ENCODE measurements around the gene FIG4.

FIG4 gene

GRCh38 chr6:109872549-109872948 lies 181.5 kb downstream of the FIG4 start:
- Histone ChIP-seq H3K9me3 (ENCODE audit: insufficient read depth, low read length) (no peaks in the 10 kb centered on the region), H2AFZ (ENCODE audit: low read depth, low read length, severe bottlenecking) (no peak overlapping the region), H3K36me3 (ENCODE audit: low read length) (no peaks in the 10 kb centered on the region), H3K4me3 (ENCODE audit: insufficient read depth, low read length, poor library complexity, severe bottlenecking) (no peak overlapping the region), H4K20me1 (ENCODE audit: low read depth, low read length) (no peaks in the 10 kb centered on the region), H3K9ac (ENCODE audit: low read length) (no peak overlapping the region), H3K4me2 (ENCODE audit: low read depth, low read length, poor library complexity, severe bottlenecking) (no peak overlapping the region), H3K9me2 (replicated peaks; ENCODE audit: insufficient read depth, low read length) (no peaks in the 10 kb centered on the region), H3K79me2 (ENCODE audit: insufficient read depth, low read length) (no peaks in the 10 kb centered on the region), H3F3A (ENCODE audit: insufficient read depth) (no peaks in the 10 kb centered on the region), H3K27me3 (ENCODE audit: low read length) (no peaks in the 10 kb centered on the region), H3K27ac (ENCODE audit: low read depth, low read length) (no peak overlapping the region)
- TF ChIP-seq EZH2phosphoT487 (conservative IDR thresholded peaks at IDR 0.05; ENCODE audit: low read length) (no peak), CTCF (IDR thresholded peaks at IDR 0.05; ENCODE audit: insufficient read depth, low read length, poor library complexity, severe bottlenecking) (no peak)

GRCh38 chr6:109872968-109873545 lies 182.0 kb downstream of the FIG4 start:
- Histone ChIP-seq H3K9me2 (replicated peaks; ENCODE audit: insufficient read depth, low read length) (no peaks in the 10 kb centered on the region), H3K9ac (ENCODE audit: low read length) (no peak overlapping the region), H3K36me3 (ENCODE audit: low read length) (no peaks in the 10 kb centered on the region), H2AFZ (ENCODE audit: low read depth, low read length, severe bottlenecking) (no peak overlapping the region), H3K9me3 (ENCODE audit: insufficient read depth, low read length) (no peaks in the 10 kb centered on the region), H3F3A (ENCODE audit: insufficient read depth) (no peaks in the 10 kb centered on the region), H3K4me3 (ENCODE audit: insufficient read depth, low read length, poor library complexity, severe bottlenecking) (no peak overlapping the region), H4K20me1 (ENCODE audit: low read depth, low read length) (no peaks in the 10 kb centered on the region), H3K27me3 (ENCODE audit: low read length) (no peaks in the 10 kb centered on the region), H3K4me2 (ENCODE audit: low read depth, low read length, poor library complexity, severe bottlenecking) (no peak overlapping the region), H3K27ac (ENCODE audit: low read depth, low read length) (no peak overlapping the region), H3K79me2 (ENCODE audit: insufficient read depth, low read length) (no peaks in the 10 kb centered on the region)
- TF ChIP-seq EZH2phosphoT487 (conservative IDR thresholded peaks at IDR 0.05; ENCODE audit: low read length) (no peak), CTCF (IDR thresholded peaks at IDR 0.05; ENCODE audit: insufficient read depth, low read length, poor library complexity, severe bottlenecking) (no peak)

GRCh38 chr6:109874086-109874485 lies 183.0 kb downstream of the FIG4 start:
- Histone ChIP-seq H3K9ac (ENCODE audit: low read length) (no peak overlapping the region), H4K20me1 (ENCODE audit: low read depth, low read length) (no peaks in the 10 kb centered on the region), H3K36me3 (ENCODE audit: low read length) (no peaks in the 10 kb centered on the region), H3K9me2 (replicated peaks; ENCODE audit: insufficient read depth, low read length) (no peaks in the 10 kb centered on the region), H3F3A (ENCODE audit: insufficient read depth) (no peaks in the 10 kb centered on the region), H2AFZ (ENCODE audit: low read depth, low read length, severe bottlenecking) (no peak overlapping the region), H3K4me2 (ENCODE audit: low read depth, low read length, poor library complexity, severe bottlenecking) (no peak overlapping the region), H3K79me2 (ENCODE audit: insufficient read depth, low read length) (no peaks in the 10 kb centered on the region), H3K27me3 (ENCODE audit: low read length) (no peaks in the 10 kb centered on the region), H3K27ac (ENCODE audit: low read depth, low read length) (no peak overlapping the region), H3K9me3 (ENCODE audit: insufficient read depth, low read length) (no peaks in the 10 kb centered on the region), H3K4me3 (ENCODE audit: insufficient read depth, low read length, poor library complexity, severe bottlenecking) (no peak overlapping the region)
- no peak for TF ChIP-seq CTCF (IDR thresholded peaks at IDR 0.05; ENCODE audit: insufficient read depth, low read length, poor library complexity, severe bottlenecking)
- TF ChIP-seq EZH2phosphoT487 (conservative IDR thresholded peaks at IDR 0.05; ENCODE audit: low read length), result no peak

Data from SU-DHL-6 (cell line).